Tibial nerve (tissue), 4 donors: ENCODE measurements around the gene CREG2. TPM values are rescaled to one million over a fixed set of nuclear protein-coding genes. Genes with fewer than 3 reads are reported as not detected.

Experiments
- DNase-seq, 2 donors: peaks; one replicate each; pipeline ENCODE4 v3.0.0-alpha.2; 2019; ENCODE audit warnings: low spot score in 2 of 2
- H3K27ac ChIP-seq, 4 donors: fragments of 200-600 bp; sonication (generic) in 3 of 4; one replicate each; pipeline ENCODE4 v1.5.1; 2017 to 2019; ENCODE audit warnings: mild to moderate bottlenecking in 1 of 4
- H3K27me3 ChIP-seq, 2 donors: fragments of 200-600 bp; sonication (generic) in 1 of 2; one replicate each; pipeline versions ENCODE4 v1.5.1 to v1.6.0; 2017 to 2019
- H3K36me3 ChIP-seq, 3 donors: fragments of 200-600 bp; sonication (generic); one replicate each; pipeline ENCODE4 v1.5.1; 2018 to 2019
- H3K4me1 ChIP-seq, 4 donors: fragments of 200-600 bp; sonication (generic) in 3 of 4; one replicate each; pipeline ENCODE4 v1.5.1; 2017 to 2019
- H3K4me3 ChIP-seq, 4 donors: fragments of 200-600 bp; sonication (generic) in 3 of 4; one replicate each; pipeline ENCODE4 v1.5.1; 2017 to 2019; ENCODE audit warnings: mild to moderate bottlenecking in 1 of 4, moderate library complexity in 1 of 4
- H3K9me3 ChIP-seq, 4 donors: fragments of 200-600 bp; sonication (generic) in 3 of 4; one replicate each; pipeline ENCODE4 v1.5.1; 2017 to 2019
- CTCF ChIP-seq, 5 experiments: fragments of 200-600 bp in 3 of 5; fragments of 450-650 bp in 2 of 5; sonication (generic) in 3 of 5; IDR thresholded peaks; one replicate each; pipeline ENCODE4 v1.5.1; 2016 to 2019; ENCODE audit warnings: antibody characterized with exemption in 5 of 5, mild to moderate bottlenecking in 3 of 5, moderate library complexity in 2 of 5
- EP300 ChIP-seq, 2 donors: sonication (generic); formaldehyde crosslinking; IDR thresholded peaks; one replicate each; pipeline ENCODE4 v1.6.1; 2017; ENCODE audit warnings: antibody characterized with exemption in 2 of 2, mild to moderate bottlenecking in 1 of 2
- POLR2A ChIP-seq, 2 donors: fragments of 450-650 bp; IDR thresholded peaks; one replicate each; pipeline ENCODE4 v1.6.1; 2017; ENCODE audit warnings: antibody characterized with exemption in 2 of 2, mild to moderate bottlenecking in 2 of 2, moderate library complexity in 2 of 2
- WGBS, 2 donors: methylation state at CpG; one replicate each; pipeline ENCODE4 v1.1.5; 2018; 5-methylcytosine and 5-hydroxymethylcytosine counted together
- total RNA-seq, 4 donors: library from RNA; depleted of rRNA; stranded (reverse); fragments of >200 nt; gene quantifications; one replicate each; pipeline ENCODE4 v1.1.0, GENCODE V29; 2016

Gene CREG2
- total RNA-seq, 4 donors from 2014 or later, result not detected

GRCh38 chr2:101383016-101383541 is 4.2 kb downstream of the CREG2 start:
- no peaks in the 10 kb centered on the region for H3K9me3 ChIP-seq

GRCh38 chr2:101382442-101382841 is 4.9 kb downstream of the CREG2 start:
- no peak overlapping the region for H3K4me3 ChIP-seq
- no peak for DNase-seq

More at GRCh38 chr2:101383016-101383541, 4.2 kb downstream of the CREG2 start:
- TF ChIP-seq EP300 (IDR thresholded peaks at IDR 0.05) (no peak), POLR2A (IDR thresholded peaks at IDR 0.05) (no peak), CTCF (IDR thresholded peaks at IDR 0.05) (no peak)
- no peak overlapping the region for H3K4me3 ChIP-seq
- 72 to 74% methylated on average over 7 of the region's 7 CpGs for WGBS, 2 donors
- DNase-seq, result no peak
- peaks cover 0 to 18% (median 4%) of the 10 kb centered on the region in 4 donors for H3K4me1 ChIP-seq
- H3K27me3 ChIP-seq, result peaks cover 0 to 39% of the 10 kb centered on the region in 2 donors
- H3K27ac ChIP-seq, result no peak overlapping the region
- H3K36me3 ChIP-seq, result no peaks in the 10 kb centered on the region

GRCh38 chr2:101380376-101380775 is 6.9 kb downstream of the CREG2 start:
- WGBS, 2 donors, result 70 to 82% methylated on average over 11 of the region's 11 CpGs
- H3K27me3 ChIP-seq, result peaks cover 0 to 21% of the 10 kb centered on the region in 2 donors
- no peaks in the 10 kb centered on the region for H3K9me3 ChIP-seq
- no peak overlapping the region for H3K27ac ChIP-seq
- TF ChIP-seq EP300 (IDR thresholded peaks at IDR 0.05), result no peak
- TF ChIP-seq POLR2A (IDR thresholded peaks at IDR 0.05), result no peak
- no peak for TF ChIP-seq CTCF (IDR thresholded peaks at IDR 0.05)
- H3K4me3 ChIP-seq, result no peak overlapping the region
- no peak for DNase-seq
- no peaks in the 10 kb centered on the region for H3K36me3 ChIP-seq
- H3K4me1 ChIP-seq, result no peaks in the 10 kb centered on the region

More at GRCh38 chr2:101382442-101382841, 4.9 kb downstream of the CREG2 start:
- Histone ChIP-seq H3K9me3 (no peaks in the 10 kb centered on the region), H3K27ac (no peak overlapping the region), H3K36me3 (no peaks in the 10 kb centered on the region), H3K27me3 (peaks cover 0 to 33% of the 10 kb centered on the region in 2 donors), H3K4me1 (peaks cover 0 to 14% (median 2%) of the 10 kb centered on the region in 4 donors)
- no peak for TF ChIP-seq CTCF (IDR thresholded peaks at IDR 0.05)
- no peak for TF ChIP-seq EP300 (IDR thresholded peaks at IDR 0.05)
- TF ChIP-seq POLR2A (IDR thresholded peaks at IDR 0.05), result no peak
- 69 to 81% methylated on average over 2 of the region's 2 CpGs for WGBS, 2 donors

GRCh38 chr2:101379091-101379490 is 8.2 kb downstream of the CREG2 start:
- Histone ChIP-seq H3K4me1 (no peaks in the 10 kb centered on the region), H3K4me3 (no peak overlapping the region), H3K27ac (no peak overlapping the region), H3K27me3 (peaks cover 0 to 9% of the 10 kb centered on the region in 2 donors), H3K36me3 (no peaks in the 10 kb centered on the region), H3K9me3 (no peaks in the 10 kb centered on the region)
- DNase-seq, result no peak
- WGBS, 2 donors, result 80 to 84% methylated on average over 2 of the region's 2 CpGs
- TF ChIP-seq POLR2A (IDR thresholded peaks at IDR 0.05) (no peak), EP300 (IDR thresholded peaks at IDR 0.05) (no peak), CTCF (IDR thresholded peaks at IDR 0.05) (no peak)

GRCh38 chr2:101375653-101376052 is 11.7 kb downstream of the CREG2 start:
- Histone ChIP-seq H3K36me3 (no peaks in the 10 kb centered on the region), H3K27me3 (no peaks in the 10 kb centered on the region), H3K4me3 (no peak overlapping the region), H3K27ac (no peak overlapping the region), H3K9me3 (peaks cover 0 to 3% (median 0%) of the 10 kb centered on the region in 4 donors), H3K4me1 (no peaks in the 10 kb centered on the region)
- 72 to 73% methylated on average over 6 to 9 of the region's 9 CpGs for WGBS, 2 donors
- DNase-seq, result no peak
- TF ChIP-seq CTCF (IDR thresholded peaks at IDR 0.05), result no peak
- no peak for TF ChIP-seq POLR2A (IDR thresholded peaks at IDR 0.05)
- TF ChIP-seq EP300 (IDR thresholded peaks at IDR 0.05), result no peak
